GM12878 (cell line): ENCODE data around the gene VGLL4.

Experiments used
- CREB1 ChIP-seq: IDR thresholded peaks from 2 replicates; pipeline ENCODE4 v1.6.1; 2012; ENCODE audit warnings: low read depth, mild to moderate bottlenecking, inconsistent platforms
- CTCF ChIP-seq, 3 experiments: IDR thresholded peaks in 2 of 3; conservative IDR thresholded peaks in 1 of 3; 2 replicates each; pipeline ENCODE4 v1.5.1; 2011; ENCODE audit warnings: low read depth in 3 of 3, low read length in 3 of 3, mild to moderate bottlenecking in 3 of 3, control low read depth in 2 of 3, moderate library complexity in 2 of 3, inconsistent platforms in 1 of 3, mixed read lengths in 1 of 3; ENCODE audit not compliant: control insufficient read depth in 2 of 3, insufficient read depth in 1 of 3; ENCODE audit errors: extremely low read depth in 1 of 3
- ELK1 ChIP-seq: IDR thresholded peaks from 2 replicates; pipeline ENCODE4 v1.6.1; 2012; ENCODE audit warnings: low read depth, low read length, improper control_type of control experiment
- EZH2 ChIP-seq: IDR thresholded peaks from 2 replicates; pipeline ENCODE4 v1.6.1; 2012; ENCODE audit warnings: low read depth, mild to moderate bottlenecking, control low read depth, inconsistent platforms, low read length, borderline replicate concordance; ENCODE audit not compliant: control insufficient read depth
- KDM1A ChIP-seq: fragments of 200-600 bp; sonication (generic); IDR thresholded peaks from 2 replicates; pipeline ENCODE4 v1.6.1; 2016; ENCODE audit warnings: borderline replicate concordance
- MXI1 ChIP-seq: fragments of 150-350 bp; IDR thresholded peaks from 2 replicates; pipeline ENCODE4 v1.6.1; 2011; ENCODE audit warnings: low read depth, mild to moderate bottlenecking, inconsistent platforms, low read length, improper control_type of control experiment
- NFYB ChIP-seq: IDR thresholded peaks from 2 replicates; pipeline ENCODE4 v1.6.1; 2011; ENCODE audit warnings: low read depth, mild to moderate bottlenecking, low read length, improper control_type of control experiment, moderate library complexity; ENCODE audit not compliant: insufficient read depth
- POLR2A ChIP-seq: IDR thresholded peaks from 2 replicates; pipeline ENCODE4 v1.6.1; 2011; ENCODE audit warnings: low read depth, mild to moderate bottlenecking, low read length
- POLR2AphosphoS5 ChIP-seq: IDR thresholded peaks from 2 replicates; pipeline ENCODE4 v1.6.1; 2011; ENCODE audit warnings: mild to moderate bottlenecking, low read length, inconsistent platforms
- SMC3 ChIP-seq: IDR thresholded peaks from 2 replicates; pipeline ENCODE4 v1.6.1; 2011; ENCODE audit warnings: low read length, improper control_type of control experiment, borderline replicate concordance
- SRF ChIP-seq, 2 experiments: IDR thresholded peaks; 2 replicates each; pipeline ENCODE4 v1.6.1; 2011; ENCODE audit warnings: low read depth in 2 of 2, low read length in 2 of 2, mild to moderate bottlenecking in 1 of 2, moderate library complexity in 1 of 2
- SUZ12 ChIP-seq: fragments of 200-600 bp; sonication (generic); IDR thresholded peaks from one replicate; pipeline ENCODE4 v1.6.1; 2018; ENCODE audit warnings: antibody characterized with exemption, mild to moderate bottlenecking; ENCODE audit not compliant: unreplicated experiment

GRCh38 chr3:11523572-11524101 lies 120.1 kb downstream of the VGLL4 start:
- no peak for TF ChIP-seq KDM1A
- no peak for TF ChIP-seq CTCF (IDR thresholded peaks at IDR 0.05 in 2 of 3, conservative IDR thresholded peaks at IDR 0.05 in 1 of 3; ENCODE audit: control insufficient read depth in 2 of 3, extremely low read depth in 1 of 3, insufficient read depth in 1 of 3, low read depth in 3 of 3, low read length in 3 of 3)
- TF ChIP-seq SUZ12 = no peak
- TF ChIP-seq ELK1 = no peak
- no peak for TF ChIP-seq SMC3
- no peak for TF ChIP-seq MXI1
- TF ChIP-seq POLR2AphosphoS5 = no peak
- no peak for TF ChIP-seq POLR2A
- no peak for TF ChIP-seq NFYB
- TF ChIP-seq SRF (IDR thresholded peaks at IDR 0.05; ENCODE audit: low read depth in 2 of 2, low read length in 2 of 2) = no peak
- no peak for TF ChIP-seq EZH2
- TF ChIP-seq CREB1 = no peak
